IPS-11a (cell line): ENCODE data around the gene PPIL4.

Experiments
- H3K4me3 ChIP-seq: one replicate; pipeline ENCODE4 v1.5.1; 2013; ENCODE audit warnings: low read depth, low read length, control low read depth

Gene PPIL4

GRCh38 chr6:149484733-149485700 is 60.8 kb downstream of the PPIL4 start, which contains the start of gene ZC3H12D:
Gene ZC3H12D (minus strand): TSS chr6:149485014. CDS start chr6:149474543, 10,471 bp downstream.
- H3K4me3 ChIP-seq: no peak within 1 kb of the TSS

GRCh38 chr6:149483849-149484655 is 61.8 kb downstream of the PPIL4 start:
- no peak overlapping the region for H3K4me3 ChIP-seq

GRCh38 chr6:149483334-149483725 is 62.5 kb downstream of the PPIL4 start:
- no peak overlapping the region for H3K4me3 ChIP-seq

GRCh38 chr6:149482545-149483333 is 63.1 kb downstream of the PPIL4 start:
- H3K4me3 ChIP-seq: no peak overlapping the region

GRCh38 chr6:149480502-149481280 is 65.2 kb downstream of the PPIL4 start:
- H3K4me3 ChIP-seq: no peak overlapping the region

- no peak overlapping the region for H3K4me3 ChIP-seq
These were observed 67.1 kb downstream of the PPIL4 start for GRCh38 chr6:149478631-149479314.

- H3K4me3 ChIP-seq: no peak overlapping the region
These were observed 68.3 kb downstream of the PPIL4 start for GRCh38 chr6:149477544-149477943.

- H3K4me3 ChIP-seq: no peak overlapping the region
These were observed 68.9 kb downstream of the PPIL4 start for GRCh38 chr6:149476789-149477455.

- no peak overlapping the region for H3K4me3 ChIP-seq
These were observed 71.5 kb downstream of the PPIL4 start for GRCh38 chr6:149474108-149474935.

GRCh38 chr6:149473080-149474052 is 72.5 kb downstream of the PPIL4 start:
- H3K4me3 ChIP-seq: no peak overlapping the region

GRCh38 chr6:149472241-149472640 is 73.6 kb downstream of the PPIL4 start:
- no peak overlapping the region for H3K4me3 ChIP-seq

GRCh38 chr6:149471801-149472200 is 74.0 kb downstream of the PPIL4 start:
- H3K4me3 ChIP-seq: no peak overlapping the region

GRCh38 chr6:149470948-149471347 is 74.9 kb downstream of the PPIL4 start:
- H3K4me3 ChIP-seq: no peak overlapping the region

- H3K4me3 ChIP-seq: no peak overlapping the region
These were observed 77.7 kb downstream of the PPIL4 start for GRCh38 chr6:149468179-149468578.

GRCh38 chr6:149467265-149467664 is 78.6 kb downstream of the PPIL4 start:
- H3K4me3 ChIP-seq: no peak overlapping the region

GRCh38 chr6:149464411-149464810 is 81.4 kb downstream of the PPIL4 start:
- no peak overlapping the region for H3K4me3 ChIP-seq

- H3K4me3 ChIP-seq: no peak overlapping the region
These were observed 82.1 kb downstream of the PPIL4 start for GRCh38 chr6:149463781-149464180.
